ENCODE results near the gene ACAD10.

ACAD10 gene

DNA sequence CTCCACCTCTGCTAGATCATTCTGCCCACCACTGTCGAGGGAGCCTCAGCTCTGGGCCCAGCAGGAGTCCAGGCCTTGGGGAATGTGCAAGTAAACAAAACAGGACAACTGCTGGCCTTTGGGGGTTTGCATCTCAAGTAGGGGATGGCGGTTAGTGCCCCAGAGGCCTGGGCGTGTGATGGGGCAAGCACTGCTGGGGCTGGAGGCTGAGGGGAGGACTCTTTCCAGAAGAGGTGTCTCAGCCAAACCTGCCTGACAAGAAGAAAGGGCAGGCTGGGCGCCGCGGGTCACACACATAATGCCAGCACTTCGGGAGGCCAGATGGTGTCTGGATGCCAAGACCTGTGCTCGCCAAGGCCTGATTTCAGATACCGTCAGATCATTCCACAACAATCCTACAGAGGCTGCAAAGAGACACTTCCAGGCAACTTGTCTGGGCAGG, 72.3 kb downstream of the ACAD10 start:
- TF ChIP-seq EGR1 (IDR thresholded peaks at IDR 0.05) (no peak), TEAD4 (IDR thresholded peaks at IDR 0.05) (no peak), NFIC (IDR thresholded peaks at IDR 0.05) (no peak), CREB1 (IDR thresholded peaks at IDR 0.05; ENCODE audit: low read depth) (no peak), TAF1 (IDR thresholded peaks at IDR 0.05; ENCODE audit: low read depth) (no peak), CEBPB (IDR thresholded peaks at IDR 0.05) (no peak), ZBTB7A (IDR thresholded peaks at IDR 0.05; ENCODE audit: low read depth) (no peak), EP300 (IDR thresholded peaks at IDR 0.05; ENCODE audit: borderline replicate concordance) (no peak)
- TF ChIP-seq, protein P1, sequence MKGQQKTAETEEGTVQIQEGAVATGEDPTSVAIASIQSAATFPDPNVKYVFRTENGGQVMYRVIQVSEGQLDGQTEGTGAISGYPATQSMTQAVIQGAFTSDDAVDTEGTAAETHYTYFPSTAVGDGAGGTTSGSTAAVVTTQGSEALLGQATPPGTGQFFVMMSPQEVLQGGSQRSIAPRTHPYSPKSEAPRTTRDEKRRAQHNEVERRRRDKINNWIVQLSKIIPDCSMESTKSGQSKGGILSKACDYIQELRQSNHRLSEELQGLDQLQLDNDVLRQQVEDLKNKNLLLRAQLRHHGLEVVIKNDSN (IDR thresholded peaks at IDR 0.05), result no peak
- TF ChIP-seq, protein P2, sequence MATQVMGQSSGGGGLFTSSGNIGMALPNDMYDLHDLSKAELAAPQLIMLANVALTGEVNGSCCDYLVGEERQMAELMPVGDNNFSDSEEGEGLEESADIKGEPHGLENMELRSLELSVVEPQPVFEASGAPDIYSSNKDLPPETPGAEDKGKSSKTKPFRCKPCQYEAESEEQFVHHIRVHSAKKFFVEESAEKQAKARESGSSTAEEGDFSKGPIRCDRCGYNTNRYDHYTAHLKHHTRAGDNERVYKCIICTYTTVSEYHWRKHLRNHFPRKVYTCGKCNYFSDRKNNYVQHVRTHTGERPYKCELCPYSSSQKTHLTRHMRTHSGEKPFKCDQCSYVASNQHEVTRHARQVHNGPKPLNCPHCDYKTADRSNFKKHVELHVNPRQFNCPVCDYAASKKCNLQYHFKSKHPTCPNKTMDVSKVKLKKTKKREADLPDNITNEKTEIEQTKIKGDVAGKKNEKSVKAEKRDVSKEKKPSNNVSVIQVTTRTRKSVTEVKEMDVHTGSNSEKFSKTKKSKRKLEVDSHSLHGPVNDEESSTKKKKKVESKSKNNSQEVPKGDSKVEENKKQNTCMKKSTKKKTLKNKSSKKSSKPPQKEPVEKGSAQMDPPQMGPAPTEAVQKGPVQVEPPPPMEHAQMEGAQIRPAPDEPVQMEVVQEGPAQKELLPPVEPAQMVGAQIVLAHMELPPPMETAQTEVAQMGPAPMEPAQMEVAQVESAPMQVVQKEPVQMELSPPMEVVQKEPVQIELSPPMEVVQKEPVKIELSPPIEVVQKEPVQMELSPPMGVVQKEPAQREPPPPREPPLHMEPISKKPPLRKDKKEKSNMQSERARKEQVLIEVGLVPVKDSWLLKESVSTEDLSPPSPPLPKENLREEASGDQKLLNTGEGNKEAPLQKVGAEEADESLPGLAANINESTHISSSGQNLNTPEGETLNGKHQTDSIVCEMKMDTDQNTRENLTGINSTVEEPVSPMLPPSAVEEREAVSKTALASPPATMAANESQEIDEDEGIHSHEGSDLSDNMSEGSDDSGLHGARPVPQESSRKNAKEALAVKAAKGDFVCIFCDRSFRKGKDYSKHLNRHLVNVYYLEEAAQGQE (IDR thresholded peaks at IDR 0.05; ENCODE audit: low read depth), result no peak

DNA sequence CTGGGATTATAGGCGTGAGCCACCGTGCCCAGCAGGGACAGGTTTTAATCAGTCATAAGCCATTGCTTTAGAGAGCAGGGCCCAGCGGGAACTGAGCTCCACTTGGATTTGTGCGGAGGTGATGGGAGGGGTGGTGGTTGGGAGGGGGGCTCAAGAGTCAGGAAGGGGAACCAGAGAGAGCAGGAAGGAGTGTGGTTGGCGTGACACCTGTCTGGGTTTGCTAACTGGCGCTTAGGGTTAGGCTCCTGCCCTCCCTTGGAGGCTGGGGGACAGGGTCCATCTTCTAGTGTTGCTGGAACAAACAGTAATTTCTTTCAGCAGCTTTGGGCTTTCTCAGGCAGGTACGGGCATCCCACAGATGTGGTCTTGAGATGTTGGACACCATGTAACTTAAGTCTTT, 73.4 kb downstream of the ACAD10 start:
- TF ChIP-seq FOXM1 (IDR thresholded peaks at IDR 0.05; ENCODE audit: borderline replicate concordance, low read depth) (no peak), TCF12 (IDR thresholded peaks at IDR 0.05; ENCODE audit: low read depth) (no peak), RAD21 (IDR thresholded peaks at IDR 0.05; ENCODE audit: low read depth) (no peak), EP300 (IDR thresholded peaks at IDR 0.05; ENCODE audit: borderline replicate concordance) (no peak)
- TF ChIP-seq, protein P2 (IDR thresholded peaks at IDR 0.05; ENCODE audit: low read depth), result no peak

DNA sequence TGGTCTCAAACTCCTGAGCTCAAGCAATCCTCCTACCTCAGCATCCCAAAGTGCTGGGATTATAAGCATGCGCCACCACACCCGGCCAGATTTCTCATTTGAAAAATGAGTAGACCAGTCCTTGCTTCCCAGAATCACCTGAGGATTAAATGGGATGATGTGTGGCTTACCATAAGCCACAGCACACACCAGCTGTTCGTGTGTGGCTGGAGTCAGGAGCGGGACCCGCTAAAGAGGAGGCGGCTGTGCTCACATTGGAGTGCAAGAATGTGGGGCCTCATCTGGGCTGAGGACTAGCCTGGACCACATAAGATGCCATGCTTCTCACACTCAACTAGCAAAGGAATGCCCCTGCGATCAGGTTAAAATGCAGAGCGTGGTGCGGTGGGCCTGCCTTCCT, 74.1 kb downstream of the ACAD10 start:
- TF ChIP-seq RAD21 (IDR thresholded peaks at IDR 0.05; ENCODE audit: low read depth) (no peak), TAF1 (IDR thresholded peaks at IDR 0.05; ENCODE audit: low read depth) (no peak), CREB1 (IDR thresholded peaks at IDR 0.05; ENCODE audit: low read depth) (no peak), FOXM1 (IDR thresholded peaks at IDR 0.05; ENCODE audit: borderline replicate concordance, low read depth) (no peak), NFIC (IDR thresholded peaks at IDR 0.05) (no peak), YY1 (IDR thresholded peaks at IDR 0.05; ENCODE audit: low read depth) (no peak), EP300 (IDR thresholded peaks at IDR 0.05; ENCODE audit: borderline replicate concordance) (no peak), ZBTB7A (IDR thresholded peaks at IDR 0.05; ENCODE audit: low read depth) (no peak), TEAD4 (IDR thresholded peaks at IDR 0.05) (no peak), EGR1 (IDR thresholded peaks at IDR 0.05) (no peak)
- TF ChIP-seq, protein P2 (IDR thresholded peaks at IDR 0.05; ENCODE audit: low read depth), result no peak
- TF ChIP-seq, protein P3, sequence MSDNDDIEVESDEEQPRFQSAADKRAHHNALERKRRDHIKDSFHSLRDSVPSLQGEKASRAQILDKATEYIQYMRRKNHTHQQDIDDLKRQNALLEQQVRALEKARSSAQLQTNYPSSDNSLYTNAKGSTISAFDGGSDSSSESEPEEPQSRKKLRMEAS (IDR thresholded peaks at IDR 0.05), result no peak
- TF ChIP-seq, protein P1 (IDR thresholded peaks at IDR 0.05), result no peak

DNA sequence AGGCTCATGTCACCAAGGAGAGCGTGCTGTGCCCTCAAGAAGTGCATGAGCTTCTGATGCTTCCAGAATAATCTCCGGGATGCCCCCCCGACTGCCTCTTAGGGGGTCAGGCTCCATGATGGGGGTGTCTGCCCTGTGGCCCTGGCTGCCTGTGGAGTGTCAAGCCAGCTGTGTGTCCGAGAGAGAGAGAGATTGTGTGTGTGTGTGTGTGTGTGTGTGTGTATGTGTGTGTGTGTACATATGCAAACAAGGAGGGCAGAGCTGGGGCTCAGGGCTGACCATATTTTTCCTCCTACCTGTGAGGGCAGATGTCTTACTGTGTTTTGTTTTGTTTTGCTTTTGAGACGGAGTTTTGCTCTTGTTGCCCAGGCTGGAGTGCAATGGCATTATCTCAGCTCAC, 75.2 kb downstream of the ACAD10 start:
- TF ChIP-seq, protein P3 (IDR thresholded peaks at IDR 0.05), result no peak
- TF ChIP-seq ZBTB7A (IDR thresholded peaks at IDR 0.05; ENCODE audit: low read depth) (no peak), EP300 (IDR thresholded peaks at IDR 0.05; ENCODE audit: borderline replicate concordance) (no peak), CREB1 (IDR thresholded peaks at IDR 0.05; ENCODE audit: low read depth) (no peak), YY1 (IDR thresholded peaks at IDR 0.05; ENCODE audit: low read depth) (no peak), CEBPB (IDR thresholded peaks at IDR 0.05) (no peak), FOXM1 (IDR thresholded peaks at IDR 0.05; ENCODE audit: borderline replicate concordance, low read depth) (no peak), RAD21 (IDR thresholded peaks at IDR 0.05; ENCODE audit: low read depth) (no peak), NFIC (IDR thresholded peaks at IDR 0.05) (no peak), EGR1 (IDR thresholded peaks at IDR 0.05) (no peak), TAF1 (IDR thresholded peaks at IDR 0.05; ENCODE audit: low read depth) (no peak), TEAD4 (IDR thresholded peaks at IDR 0.05) (no peak), TCF12 (IDR thresholded peaks at IDR 0.05; ENCODE audit: low read depth) (no peak)
- TF ChIP-seq, protein P1 (IDR thresholded peaks at IDR 0.05), result no peak
- TF ChIP-seq, protein P2 (IDR thresholded peaks at IDR 0.05; ENCODE audit: low read depth), result no peak
